Prostate gland (tissue), 2 donors: ENCODE measurements around the gene CDC42BPA.

ENCODE experiments used
- POLR2A ChIP-seq: fragments of 450-650 bp; IDR thresholded peaks from one replicate; pipeline ENCODE4 v1.6.1; 2016; ENCODE audit warnings: antibody characterized with exemption, mild to moderate bottlenecking
- POLR2AphosphoS5 ChIP-seq: sonication (generic); formaldehyde crosslinking; IDR thresholded peaks from one replicate; pipeline ENCODE4 v1.6.1; 2017; ENCODE audit warnings: antibody characterized with exemption
- TF ChIP-seq, protein P1 (sequence below), 4 experiments: fragments of 200-600 bp in 2 of 4; fragments of 450-650 bp in 2 of 4; sonication (generic) in 2 of 4; IDR thresholded peaks; 1 replicate in 3 of 4; 2 replicates in 1 of 4; pipeline ENCODE4 v1.5.1; 2016 to 2019; ENCODE audit warnings: antibody characterized with exemption in 4 of 4, mild to moderate bottlenecking in 2 of 4, moderate library complexity in 2 of 4

DNA sequence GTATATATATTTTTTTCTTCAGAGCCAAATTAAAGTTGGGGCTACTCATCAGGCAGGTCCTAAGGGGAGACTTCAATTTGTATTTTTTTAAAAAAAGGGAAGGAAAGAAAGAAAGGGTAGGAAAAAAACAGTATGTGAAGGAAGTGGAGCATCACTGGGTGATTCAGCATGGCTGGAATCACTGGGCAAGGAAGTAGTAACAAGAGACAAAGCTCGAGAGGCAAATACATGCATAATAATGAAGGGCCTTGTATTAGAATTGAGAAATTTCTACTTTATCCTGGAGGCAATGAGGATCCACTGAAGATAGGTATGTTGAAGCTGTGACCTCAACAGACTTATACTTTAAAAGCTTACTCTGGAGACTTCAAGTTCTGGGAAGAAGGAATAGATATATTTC lies 193.8 kb downstream of the CDC42BPA start:
- TF ChIP-seq, protein P1, sequence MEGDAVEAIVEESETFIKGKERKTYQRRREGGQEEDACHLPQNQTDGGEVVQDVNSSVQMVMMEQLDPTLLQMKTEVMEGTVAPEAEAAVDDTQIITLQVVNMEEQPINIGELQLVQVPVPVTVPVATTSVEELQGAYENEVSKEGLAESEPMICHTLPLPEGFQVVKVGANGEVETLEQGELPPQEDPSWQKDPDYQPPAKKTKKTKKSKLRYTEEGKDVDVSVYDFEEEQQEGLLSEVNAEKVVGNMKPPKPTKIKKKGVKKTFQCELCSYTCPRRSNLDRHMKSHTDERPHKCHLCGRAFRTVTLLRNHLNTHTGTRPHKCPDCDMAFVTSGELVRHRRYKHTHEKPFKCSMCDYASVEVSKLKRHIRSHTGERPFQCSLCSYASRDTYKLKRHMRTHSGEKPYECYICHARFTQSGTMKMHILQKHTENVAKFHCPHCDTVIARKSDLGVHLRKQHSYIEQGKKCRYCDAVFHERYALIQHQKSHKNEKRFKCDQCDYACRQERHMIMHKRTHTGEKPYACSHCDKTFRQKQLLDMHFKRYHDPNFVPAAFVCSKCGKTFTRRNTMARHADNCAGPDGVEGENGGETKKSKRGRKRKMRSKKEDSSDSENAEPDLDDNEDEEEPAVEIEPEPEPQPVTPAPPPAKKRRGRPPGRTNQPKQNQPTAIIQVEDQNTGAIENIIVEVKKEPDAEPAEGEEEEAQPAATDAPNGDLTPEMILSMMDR (IDR thresholded peaks at IDR 0.05) = no peak
- TF ChIP-seq POLR2A (no peak), POLR2AphosphoS5 (no peak)
